ENCODE data around the gene PCCA.
"Not testable (repeated sequence)": the region's sequence is repeated elsewhere in the genome, so short reads cannot be mapped to it uniquely, and the experiment has no call there.

The PCCA gene

DNA sequence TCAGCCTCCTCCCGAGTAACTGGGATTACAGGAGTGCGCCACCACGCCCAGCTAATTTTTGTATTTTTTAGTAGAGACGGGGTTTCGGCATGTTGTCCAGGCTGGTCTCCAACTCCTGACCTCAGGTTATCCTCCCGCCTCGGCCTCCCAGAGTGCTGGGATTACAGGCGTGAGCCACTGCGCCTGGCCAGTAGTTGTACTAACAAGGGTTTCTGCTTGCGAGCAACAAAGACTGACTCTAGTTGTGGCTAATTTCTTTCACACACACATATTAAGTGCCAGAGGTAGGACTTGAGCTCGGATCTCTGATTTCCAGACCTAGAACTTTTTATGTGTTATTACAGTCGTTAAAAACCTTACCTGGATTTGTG lies 635 bp upstream of the PCCA start:
- DNase-seq: no peak
- Mint-ChIP-seq H3K4me3 (peak overlapping the region; percentile 88), H3K27ac (peak overlapping the region; percentile 66), H3K27me3 (no peaks in the 10 kb centered on the region), H3K9me3 (no peaks in the 10 kb centered on the region), H3K4me1 (peaks cover 34% of the 10 kb centered on the region), H3K36me3 (ENCODE audit: low read depth) (peaks cover 10% of the 10 kb centered on the region)
- no peak for ATAC-seq

GRCh38 chr13:100089465-100090032 lies 656 bp downstream of the PCCA start:
- peaks cover 10% of the 10 kb centered on the region for H3K36me3 Mint-ChIP-seq (ENCODE audit: low read depth)
- DNase-seq: peak; percentile 32

GRCh38 chr13:100090861-100091260 lies 2.0 kb downstream of the PCCA start:
- H3K4me1 Mint-ChIP-seq: peaks cover 32% of the 10 kb centered on the region
- no peak overlapping the region for H3K27ac Mint-ChIP-seq
- peaks cover 4% of the 10 kb centered on the region for H3K36me3 Mint-ChIP-seq (ENCODE audit: low read depth)
- no peak for ATAC-seq
- H3K9me3 Mint-ChIP-seq: no peaks in the 10 kb centered on the region
- no peaks in the 10 kb centered on the region for H3K27me3 Mint-ChIP-seq
- H3K4me3 Mint-ChIP-seq: no peak overlapping the region
- DNase-seq: no peak

More at GRCh38 chr13:100089465-100090032, 656 bp downstream of the PCCA start:
- peak; percentile 51 for ATAC-seq
- Mint-ChIP-seq H3K27me3 (no peaks in the 10 kb centered on the region), H3K4me3 (peak overlapping the region; percentile 88), H3K4me1 (peaks cover 26% of the 10 kb centered on the region), H3K27ac (peak overlapping the region; percentile 81), H3K9me3 (no peaks in the 10 kb centered on the region)

GRCh38 chr13:100091391-100091790 lies 2.5 kb downstream of the PCCA start:
- H3K36me3 Mint-ChIP-seq (ENCODE audit: low read depth): peaks cover 2% of the 10 kb centered on the region
- ATAC-seq (no peak), DNase-seq (no peak)
- H3K27me3 Mint-ChIP-seq: no peaks in the 10 kb centered on the region
- no peaks in the 10 kb centered on the region for H3K9me3 Mint-ChIP-seq
- no peak overlapping the region for H3K27ac Mint-ChIP-seq
- peaks cover 32% of the 10 kb centered on the region for H3K4me1 Mint-ChIP-seq
- H3K4me3 Mint-ChIP-seq: no peak overlapping the region

DNA sequence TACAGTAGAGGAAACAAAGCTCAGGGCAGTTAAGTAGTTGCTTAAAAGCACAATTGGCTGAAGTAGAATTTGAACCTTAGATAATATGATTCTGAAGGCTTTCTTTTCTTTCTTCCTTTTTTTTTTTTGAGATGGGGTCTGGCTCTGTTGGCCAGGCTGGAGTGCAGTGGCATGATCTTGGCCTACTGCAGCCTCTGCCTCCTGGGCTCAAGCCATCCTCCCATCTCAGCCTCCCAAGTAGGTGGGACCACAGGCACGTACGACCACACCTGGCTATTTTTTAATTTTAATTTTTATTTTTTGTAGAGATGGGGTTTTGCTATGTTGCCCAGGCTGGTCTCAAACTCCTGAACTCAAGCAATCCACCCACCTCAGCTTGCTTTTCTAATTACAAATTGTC lies 3.4 kb downstream of the PCCA start:
- H3K4me1 Mint-ChIP-seq: peaks cover 32% of the 10 kb centered on the region
- not testable (repeated sequence) for H3K9me3 Mint-ChIP-seq; H3K27ac Mint-ChIP-seq; DNase-seq; ATAC-seq; H3K4me3 Mint-ChIP-seq; H3K27me3 Mint-ChIP-seq; H3K36me3 Mint-ChIP-seq (ENCODE audit: low read depth)

DNA sequence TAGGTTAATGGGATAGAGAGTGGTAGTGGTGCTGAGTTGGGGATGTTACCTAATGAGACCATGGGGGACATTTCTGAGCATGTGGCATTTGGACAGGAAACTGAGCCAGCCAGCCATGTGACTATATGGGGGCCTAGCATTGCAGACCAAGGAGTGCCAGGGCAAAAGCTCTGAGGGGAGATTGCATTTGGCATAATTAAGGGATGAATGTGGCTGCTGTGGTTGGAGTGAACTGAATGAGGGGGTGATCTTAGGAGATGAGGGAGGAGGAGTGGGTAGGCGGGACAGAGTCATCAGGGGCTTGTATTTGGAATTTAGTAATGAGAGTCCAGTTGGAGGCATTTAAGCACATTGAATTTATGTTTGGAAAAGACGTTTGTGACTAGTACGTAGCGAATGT lies 6.6 kb downstream of the PCCA start:
- Mint-ChIP-seq H3K4me3 (no peak overlapping the region), H3K27me3 (no peaks in the 10 kb centered on the region), H3K4me1 (peaks cover 14% of the 10 kb centered on the region), H3K27ac (no peak overlapping the region), H3K36me3 (ENCODE audit: low read depth) (no peaks in the 10 kb centered on the region), H3K9me3 (no peaks in the 10 kb centered on the region)
- DNase-seq: no peak
- ATAC-seq: no peak

DNA sequence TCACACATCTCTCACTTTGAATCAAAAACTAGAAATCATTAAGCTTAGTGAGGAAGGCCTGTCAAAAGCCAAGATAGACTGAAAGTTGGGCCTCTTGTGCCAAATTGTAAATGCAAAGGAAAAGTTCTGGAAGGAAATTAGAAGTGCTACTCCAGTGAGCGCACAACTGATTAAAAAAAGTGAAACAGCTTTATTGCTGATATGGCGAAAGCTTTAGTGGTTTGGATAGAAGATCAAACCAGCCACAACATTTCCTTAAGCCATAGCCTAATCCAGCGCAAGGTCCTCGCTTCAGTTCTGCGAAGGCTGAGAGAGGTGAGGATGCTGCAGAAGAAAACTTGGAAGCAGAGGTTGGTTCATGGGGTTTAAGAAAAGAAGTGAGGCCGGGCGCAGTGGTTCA lies 7.6 kb downstream of the PCCA start:
- H3K27me3 Mint-ChIP-seq: no peaks in the 10 kb centered on the region
- H3K4me1 Mint-ChIP-seq: peaks cover 6% of the 10 kb centered on the region
- no peak for ATAC-seq
- H3K27ac Mint-ChIP-seq: no peak overlapping the region
- no peak for DNase-seq
- H3K36me3 Mint-ChIP-seq (ENCODE audit: low read depth): no peaks in the 10 kb centered on the region
- no peak overlapping the region for H3K4me3 Mint-ChIP-seq
- H3K9me3 Mint-ChIP-seq: no peaks in the 10 kb centered on the region

GRCh38 chr13:100097821-100098220 lies 8.9 kb downstream of the PCCA start:
- Mint-ChIP-seq H3K27ac (no peak overlapping the region), H3K4me3 (no peak overlapping the region), H3K36me3 (ENCODE audit: low read depth) (peaks cover 3% of the 10 kb centered on the region), H3K4me1 (peaks cover 6% of the 10 kb centered on the region), H3K9me3 (no peaks in the 10 kb centered on the region), H3K27me3 (no peaks in the 10 kb centered on the region)
- DNase-seq (no peak), ATAC-seq (no peak)

DNA sequence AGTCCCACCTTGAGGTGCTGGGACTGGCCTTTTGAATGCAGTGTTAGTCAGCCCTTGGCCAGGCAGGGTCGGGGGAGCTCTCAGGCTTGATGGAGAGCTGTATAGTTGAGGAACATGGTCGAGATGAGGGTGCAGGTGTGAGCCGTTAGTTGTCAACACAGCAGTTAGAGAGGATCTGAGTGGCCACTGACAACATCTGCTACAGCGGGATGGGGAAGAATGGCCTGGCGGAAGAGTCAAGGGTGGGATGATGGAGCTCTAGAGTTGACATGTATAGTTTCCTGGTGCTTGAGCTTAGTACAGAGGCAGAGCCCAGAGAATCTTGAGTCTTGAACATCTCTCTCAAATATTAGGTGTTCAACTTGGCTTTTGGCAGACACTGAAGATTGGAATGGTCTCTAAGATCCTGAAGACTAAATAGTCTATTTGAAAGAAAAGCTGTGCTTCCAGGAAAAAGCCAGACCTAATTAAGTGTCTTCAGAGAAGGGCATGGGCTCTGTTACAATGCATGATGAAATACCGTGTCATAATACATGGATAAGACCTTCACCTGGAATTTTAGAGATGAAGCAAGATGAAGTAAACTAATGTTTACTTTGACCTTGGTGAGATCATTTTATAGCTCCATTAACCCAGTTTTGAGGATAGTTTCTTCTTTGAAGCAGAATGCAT lies 9.7 kb downstream of the PCCA start:
- no peak for DNase-seq
- H3K4me1 Mint-ChIP-seq: peaks cover 6% of the 10 kb centered on the region
- no peak overlapping the region for H3K4me3 Mint-ChIP-seq
- no peaks in the 10 kb centered on the region for H3K9me3 Mint-ChIP-seq
- H3K27me3 Mint-ChIP-seq: no peaks in the 10 kb centered on the region
- H3K36me3 Mint-ChIP-seq (ENCODE audit: low read depth): peaks cover 3% of the 10 kb centered on the region
- no peak for ATAC-seq
- H3K27ac Mint-ChIP-seq: no peak overlapping the region

DNA sequence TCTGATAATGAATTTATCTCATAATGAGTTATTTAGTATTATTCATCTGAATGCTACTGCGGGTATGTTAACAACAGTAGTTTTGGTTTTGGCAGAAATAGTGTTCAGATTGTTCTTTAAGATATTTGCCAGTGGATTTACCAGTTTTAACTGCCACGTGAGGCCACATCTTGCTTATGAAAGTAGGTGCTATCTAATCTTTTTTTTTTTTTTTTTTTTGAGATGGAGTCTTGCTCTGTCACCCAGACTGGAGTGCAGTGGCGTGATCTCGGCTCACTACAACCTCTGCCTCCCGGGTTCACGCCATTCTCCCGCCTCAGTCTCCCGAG lies 10.2 kb downstream of the PCCA start:
- not testable (repeated sequence) for H3K27ac Mint-ChIP-seq; H3K9me3 Mint-ChIP-seq; DNase-seq; H3K36me3 Mint-ChIP-seq (ENCODE audit: low read depth); H3K27me3 Mint-ChIP-seq; ATAC-seq; H3K4me3 Mint-ChIP-seq; H3K4me1 Mint-ChIP-seq

DNA sequence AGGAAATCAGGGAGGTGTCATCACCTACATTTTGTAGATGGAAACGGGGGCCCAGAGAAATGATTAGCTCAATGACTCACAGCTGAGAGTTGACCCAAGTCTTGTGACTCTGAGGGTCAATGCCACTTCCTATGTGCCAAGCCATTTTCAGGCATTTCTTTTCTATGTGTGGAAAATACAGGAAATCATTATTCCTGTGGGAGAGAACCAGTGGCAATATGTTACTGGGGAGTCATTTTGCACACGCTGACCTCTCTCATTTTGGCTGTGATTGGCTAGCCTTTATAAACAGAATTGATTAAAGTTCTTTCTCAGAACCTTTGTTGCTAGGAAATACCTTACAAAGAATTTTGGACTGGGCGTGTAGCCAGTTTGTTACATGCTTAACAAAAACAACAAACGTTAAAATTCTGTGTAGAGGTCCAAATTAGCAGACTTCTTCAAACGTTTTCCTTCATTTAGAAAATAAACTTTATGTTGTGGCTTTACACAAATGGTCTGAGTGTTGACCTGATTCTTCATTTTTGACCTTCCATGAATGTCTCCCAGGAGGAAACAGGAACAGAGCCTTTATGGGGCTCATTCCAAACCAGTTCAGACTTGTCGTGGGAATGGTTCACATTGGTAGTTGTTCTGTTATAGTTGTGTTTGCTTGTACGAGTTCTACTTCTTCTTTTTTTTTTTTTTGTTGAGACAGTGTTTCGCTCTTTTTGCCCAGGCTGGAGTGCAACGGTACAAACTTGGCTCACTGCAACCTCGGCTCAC lies 11.4 kb downstream of the PCCA start:
- no peak for DNase-seq
- no peaks in the 10 kb centered on the region for H3K27me3 Mint-ChIP-seq
- H3K4me1 Mint-ChIP-seq: peaks cover 6% of the 10 kb centered on the region

DNA sequence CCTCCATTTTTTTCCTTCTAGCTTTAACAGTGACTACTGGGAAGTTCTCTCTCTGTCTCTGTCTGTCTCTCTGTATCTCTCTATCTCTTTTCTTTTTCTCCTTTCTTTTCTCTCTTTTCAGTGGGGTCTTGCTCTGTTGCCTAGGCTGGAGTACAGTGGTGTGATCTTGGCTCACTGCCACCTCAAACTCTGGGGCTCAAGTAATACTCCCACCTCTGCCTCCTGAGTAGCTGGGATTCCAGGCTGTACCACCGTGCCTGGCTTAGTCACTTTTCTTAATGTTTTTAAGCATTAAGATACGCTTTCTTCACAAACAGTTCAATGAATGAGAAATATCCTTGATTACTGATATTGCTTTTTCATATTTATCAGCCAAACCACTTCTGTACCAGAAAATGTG lies 13.1 kb downstream of the PCCA start:
- peaks cover 11% of the 10 kb centered on the region for H3K36me3 Mint-ChIP-seq (ENCODE audit: low read depth)
- DNase-seq (no peak), ATAC-seq (no peak)
- H3K4me1 Mint-ChIP-seq: peaks cover 2% of the 10 kb centered on the region
- H3K27me3 Mint-ChIP-seq: no peaks in the 10 kb centered on the region
- H3K9me3 Mint-ChIP-seq: no peaks in the 10 kb centered on the region
- no peak overlapping the region for H3K4me3 Mint-ChIP-seq
- H3K27ac Mint-ChIP-seq: no peak overlapping the region

More for the DNA sequence above, 11.4 kb downstream of the PCCA start:
- no peak overlapping the region for H3K27ac Mint-ChIP-seq
- H3K36me3 Mint-ChIP-seq (ENCODE audit: low read depth): peaks cover 11% of the 10 kb centered on the region
- H3K9me3 Mint-ChIP-seq: no peaks in the 10 kb centered on the region
- no peak overlapping the region for H3K4me3 Mint-ChIP-seq
- ATAC-seq: no peak

GRCh38 chr13:100106005-100106404 lies 17.1 kb downstream of the PCCA start:
- H3K4me3 Mint-ChIP-seq: no peak overlapping the region
- ATAC-seq (no peak), DNase-seq (no peak)
- no peaks in the 10 kb centered on the region for H3K9me3 Mint-ChIP-seq
- peaks cover 4% of the 10 kb centered on the region for H3K4me1 Mint-ChIP-seq
- peaks cover 11% of the 10 kb centered on the region for H3K36me3 Mint-ChIP-seq (ENCODE audit: low read depth)
- H3K27ac Mint-ChIP-seq: no peak overlapping the region
- H3K27me3 Mint-ChIP-seq: no peaks in the 10 kb centered on the region

DNA sequence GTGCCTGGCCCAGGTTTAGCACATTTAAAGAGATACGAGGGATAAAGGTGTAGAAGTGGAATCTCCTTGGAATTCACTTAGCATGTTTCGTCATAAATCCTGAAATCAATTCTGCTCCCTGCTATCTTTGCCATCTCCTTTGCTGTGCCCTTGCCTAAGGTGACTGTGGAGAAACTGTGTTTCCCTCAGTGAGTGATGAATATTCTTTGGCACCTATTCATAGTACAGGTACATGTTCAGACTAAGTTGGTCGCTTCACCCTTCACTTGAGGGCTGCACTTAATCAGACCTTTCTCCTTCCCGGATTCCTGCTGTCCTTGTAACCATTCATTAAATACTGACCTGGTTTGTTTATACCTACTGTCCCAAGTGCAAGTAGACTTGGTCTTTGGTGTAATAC lies 17.8 kb downstream of the PCCA start:
- peaks cover 11% of the 10 kb centered on the region for H3K36me3 Mint-ChIP-seq (ENCODE audit: low read depth)
- no peaks in the 10 kb centered on the region for H3K9me3 Mint-ChIP-seq
- H3K27ac Mint-ChIP-seq: no peak overlapping the region
- no peak overlapping the region for H3K4me3 Mint-ChIP-seq
- ATAC-seq (no peak), DNase-seq (no peak)
- peaks cover 4% of the 10 kb centered on the region for H3K4me1 Mint-ChIP-seq
- no peaks in the 10 kb centered on the region for H3K27me3 Mint-ChIP-seq

DNA sequence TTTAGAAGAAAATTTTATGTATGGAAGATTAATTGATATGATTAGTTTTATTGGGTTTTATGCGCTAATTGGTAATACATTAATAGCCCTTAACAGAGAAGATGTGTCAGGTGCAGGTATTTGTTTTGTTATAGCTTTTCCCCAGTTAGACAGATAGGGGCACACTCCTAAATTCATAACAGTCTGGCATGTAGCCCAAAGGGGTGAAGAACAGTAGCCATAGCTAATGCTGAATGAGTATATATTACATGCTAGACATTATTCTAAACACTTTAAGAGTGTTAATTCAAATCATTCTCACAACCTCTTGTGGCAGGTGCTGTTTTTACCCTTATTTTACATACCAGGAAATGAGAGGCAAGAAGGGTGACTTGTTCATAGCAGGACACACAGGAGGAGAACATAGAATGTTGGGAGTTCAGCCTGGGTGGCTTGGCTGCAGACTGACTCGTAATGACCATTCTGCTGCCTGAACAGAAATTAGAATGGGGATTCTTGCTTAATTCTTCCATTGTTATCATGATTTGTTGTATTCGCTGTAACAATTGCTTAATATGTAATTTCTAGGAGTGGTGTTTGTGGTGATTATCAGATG lies 20.1 kb downstream of the PCCA start:
- Mint-ChIP-seq H3K9me3 (no peaks in the 10 kb centered on the region), H3K4me3 (no peak overlapping the region), H3K4me1 (peaks cover 4% of the 10 kb centered on the region), H3K36me3 (ENCODE audit: low read depth) (peaks cover 5% of the 10 kb centered on the region), H3K27ac (no peak overlapping the region), H3K27me3 (no peaks in the 10 kb centered on the region)
- ATAC-seq (no peak), DNase-seq (no peak)
